BJ (cell line): ENCODE measurements around the gene CMC1. TPM values are rescaled to one million over a fixed set of nuclear protein-coding genes. Genes with fewer than 3 reads are reported as not detected.

Experiments
- CTCF ChIA-PET: fragments of 350-600 bp; formaldehyde crosslinking; extraction: SDS; loops from one replicate; lab custom pipeline; 2021; ENCODE audit warnings: antibody characterized with exemption, inconsistent platforms; lab: Yijun Ruan, JAX
- POLR2A ChIA-PET: fragments of 300-600 bp; sonication (Branson Sonifier 250); formaldehyde crosslinking; extraction: SDS; loops from one replicate; lab custom pipeline; 2021; ENCODE audit warnings: antibody characterized with exemption; lab: Charles Lee
- DNase-seq: peaks from one replicate; pipeline ENCODE4 v3.0.0-alpha.2; 2011; ENCODE audit warnings: low read depth
- H3K27me3 ChIP-seq: 2 replicates; pipeline ENCODE4 v1.6.0; 2011; ENCODE audit warnings: low read length; ENCODE audit not compliant: control insufficient read depth, insufficient read depth
- H3K36me3 ChIP-seq: 2 replicates; pipeline ENCODE4 v1.5.1; 2011; ENCODE audit warnings: low read length; ENCODE audit not compliant: control insufficient read depth, insufficient read depth
- H3K4me3 ChIP-seq: 2 replicates; pipeline ENCODE4 v1.5.1; 2011; ENCODE audit warnings: low read depth, mild to moderate bottlenecking, control low read depth, low read length
- CTCF ChIP-seq: IDR thresholded peaks from 2 replicates; pipeline ENCODE4 v1.5.1; 2011; ENCODE audit warnings: low read depth, mild to moderate bottlenecking, control low read depth, inconsistent platforms, low read length, moderate library complexity; ENCODE audit not compliant: insufficient read depth
- polyA plus RNA-seq: library from polyadenylated mRNA; depleted of rRNA; stranded (reverse); fragments of >200 nt; gene quantifications from 2 replicates; pipeline ENCODE4 v1.2.3, GENCODE V29; 2011

Gene CMC1
- polyA plus RNA-seq, 1 experiment: 8.8 TPM

GRCh38 chr3:28243424-28244106 lies 2.1 kb downstream of the CMC1 start:
- H3K36me3 ChIP-seq: no peaks in the 10 kb centered on the region; the same call in 1 of the 2 replicates
- CTCF ChIA-PET: interaction anchor here (0.6 to 2.4 kb wide), 3 partner anchors 12 to 497 kb away, joined by 3 to 6 read pairs (median 4); no protein-coding TSS in a partner anchor
- DNase-seq: no peak
- POLR2A ChIA-PET: no interaction called here
- no peak for TF ChIP-seq CTCF
- no peaks in the 10 kb centered on the region for H3K27me3 ChIP-seq
- no peak overlapping the region for H3K4me3 ChIP-seq

- H3K4me3 ChIP-seq: no peak overlapping the region
- ChIA-PET POLR2A (no interaction called here), CTCF (interaction anchor here (0.7 to 2.4 kb wide), 3 partner anchors 9 to 230 kb away, joined by 3 to 6 read pairs (median 4); no protein-coding TSS in a partner anchor)
- no peaks in the 10 kb centered on the region for H3K27me3 ChIP-seq
- DNase-seq: no peak
- no peak for TF ChIP-seq CTCF
- H3K36me3 ChIP-seq: no peaks in the 10 kb centered on the region; the same call in 1 of the 2 replicates
Observed at GRCh38 chr3:28244491-28244890, 3.1 kb downstream of the CMC1 start.

GRCh38 chr3:28247286-28247685 lies 5.9 kb downstream of the CMC1 start:
- Histone ChIP-seq H3K27me3 (no peaks in the 10 kb centered on the region), H3K36me3 (no peaks in the 10 kb centered on the region), H3K4me3 (no peak overlapping the region)
- no peak for DNase-seq
- ChIA-PET POLR2A (no interaction called here), CTCF (interaction anchor here (0.7 to 0.8 kb wide), 2 partner anchors 26 to 81 kb away, joined by 3 read pairs; no protein-coding TSS in a partner anchor)
- TF ChIP-seq CTCF: no peak

- H3K4me3 ChIP-seq: no peak overlapping the region
- ChIA-PET POLR2A (no interaction called here), CTCF (no interaction called here)
- no peaks in the 10 kb centered on the region for H3K27me3 ChIP-seq
- H3K36me3 ChIP-seq: no peaks in the 10 kb centered on the region
- TF ChIP-seq CTCF: no peak
- no peak for DNase-seq
Observed at GRCh38 chr3:28250999-28251398, 9.6 kb downstream of the CMC1 start.

- Histone ChIP-seq H3K4me3 (no peak overlapping the region), H3K36me3 (no peaks in the 10 kb centered on the region), H3K27me3 (no peaks in the 10 kb centered on the region)
- TF ChIP-seq CTCF: no peak
- ChIA-PET POLR2A (interaction anchor here (0.7 kb wide), 1 partner anchor 34 kb away, joined by 3 read pairs; no protein-coding TSS in a partner anchor), CTCF (interaction anchor here (0.7 kb wide), 1 partner anchor 23 kb away, joined by 3 read pairs; no protein-coding TSS in a partner anchor)
- no peak for DNase-seq
Observed at GRCh38 chr3:28252001-28252431, 10.6 kb downstream of the CMC1 start.
